GM18502 (cell line): ENCODE data around the gene ASPRV1.

ENCODE experiments used
- ATAC-seq: cut with Tn5 transposase; IDR thresholded peaks from one replicate; pipeline ENCODE4 v1.9.1; 2021; ENCODE audit warnings: mild to moderate bottlenecking; ENCODE audit not compliant: unreplicated experiment, poor library complexity

Gene ASPRV1

GRCh38 chr2:69989441-69990105 is 28.1 kb upstream of the ASPRV1 start:
- no peak for ATAC-seq

- ATAC-seq = no peak
Observed at GRCh38 chr2:69989009-69989408, 27.6 kb upstream of the ASPRV1 start.

- ATAC-seq = no peak
Observed at GRCh38 chr2:69988086-69988635, 26.7 kb upstream of the ASPRV1 start.

- ATAC-seq = no peak
Observed at GRCh38 chr2:69986691-69987090, 25.3 kb upstream of the ASPRV1 start.

- no peak for ATAC-seq
Observed at GRCh38 chr2:69985688-69986087, 24.3 kb upstream of the ASPRV1 start.

GRCh38 chr2:69985216-69985615 is 23.8 kb upstream of the ASPRV1 start:
- no peak for ATAC-seq

GRCh38 chr2:69983392-69983966 is 22.0 kb upstream of the ASPRV1 start:
- no peak for ATAC-seq

GRCh38 chr2:69979902-69980807 is 18.7 kb upstream of the ASPRV1 start:
- ATAC-seq = no peak

GRCh38 chr2:69977906-69978482 is 16.6 kb upstream of the ASPRV1 start:
- ATAC-seq = no peak

- no peak for ATAC-seq
Observed at GRCh38 chr2:69977186-69977585, 15.8 kb upstream of the ASPRV1 start.

GRCh38 chr2:69975853-69976462 is 14.5 kb upstream of the ASPRV1 start:
- no peak for ATAC-seq

GRCh38 chr2:69975136-69975852 is 13.9 kb upstream of the ASPRV1 start:
- ATAC-seq = no peak

- ATAC-seq = no peak
Observed at GRCh38 chr2:69973335-69973735, 11.9 kb upstream of the ASPRV1 start.

GRCh38 chr2:69972822-69973221 is 11.4 kb upstream of the ASPRV1 start:
- no peak for ATAC-seq

- ATAC-seq = no peak
Observed at GRCh38 chr2:69969991-69970390, 8.6 kb upstream of the ASPRV1 start.

GRCh38 chr2:69969126-69969983 is 7.9 kb upstream of the ASPRV1 start:
- no peak for ATAC-seq

- ATAC-seq = no peak
Observed at GRCh38 chr2:69968609-69969008, 7.2 kb upstream of the ASPRV1 start.

- no peak for ATAC-seq
Observed at GRCh38 chr2:69966496-69966895, 5.1 kb upstream of the ASPRV1 start.
